ENCODE data around the gene TESK2.

- TF ChIP-seq ZNF263 (CRISPR knock-in tag; IDR thresholded peaks at IDR 0.05): no peak
- TF ChIP-seq GATAD1 (CRISPR knock-in tag; IDR thresholded peaks at IDR 0.05): no peak
- no peak for TF ChIP-seq EHMT2 (IDR thresholded peaks at IDR 0.05; ENCODE audit: borderline replicate concordance, low read depth, low read length)
- TF ChIP-seq SRF (IDR thresholded peaks at IDR 0.05; ENCODE audit: low read depth, low read length): no peak
- no peak for TF ChIP-seq ATF2 (CRISPR knock-in tag; IDR thresholded peaks at IDR 0.05)
- TF ChIP-seq ZNF253 (CRISPR knock-in tag; IDR thresholded peaks at IDR 0.05; ENCODE audit: borderline replicate concordance): no peak
- no peak for TF ChIP-seq HNF4G (IDR thresholded peaks at IDR 0.05; ENCODE audit: borderline replicate concordance, low read depth, low read length)
- no peak for TF ChIP-seq HNF4G (CRISPR knock-in tag; IDR thresholded peaks at IDR 0.05; ENCODE audit: borderline replicate concordance, low read depth)
Measured at GRCh38 chr1:45327644-45328515, 163.1 kb downstream of the TESK2 start.
